Measurements from ENCODE around the gene SPTBN2.
"Not testable (repeated sequence)": the region's sequence is repeated elsewhere in the genome, so short reads cannot be mapped to it uniquely, and the experiment has no call there.

The SPTBN2 gene

DNA sequence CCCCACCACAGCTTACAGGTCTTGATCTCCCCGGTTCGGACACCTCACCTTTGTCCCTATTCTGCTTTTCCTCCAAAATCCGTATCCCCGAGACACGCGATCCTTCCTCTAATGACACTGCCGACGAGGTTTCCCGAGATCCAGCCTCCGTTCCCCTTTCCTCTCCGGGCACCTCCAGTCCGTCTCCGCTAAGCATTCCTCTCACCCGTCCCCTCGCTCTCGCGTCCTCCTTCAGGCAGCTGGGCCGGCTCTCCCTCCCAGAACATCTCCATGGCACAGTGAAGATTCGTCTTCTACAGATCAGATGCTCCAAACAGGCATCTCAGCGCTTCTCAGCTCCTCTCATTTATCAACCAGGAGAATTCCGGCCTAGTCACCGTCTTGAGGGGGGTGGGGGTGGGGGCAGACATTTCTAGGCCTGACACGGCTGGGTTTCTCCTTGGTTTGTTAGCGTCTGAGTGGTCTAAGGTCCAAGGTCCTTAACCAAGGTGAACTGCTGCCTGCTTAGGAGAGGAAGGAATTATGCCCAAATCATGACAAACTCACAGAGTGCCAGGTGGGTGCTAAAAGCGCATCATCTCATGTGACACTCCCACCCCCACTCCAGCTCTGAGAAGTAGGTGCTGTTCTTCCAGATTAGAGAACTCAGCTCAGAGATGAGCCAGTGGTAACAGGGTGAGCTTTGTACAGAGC is at the start of gene SPTBN2:
TSS of gene SPTBN2 (minus strand) at position 524 of the 693 bp plus-strand sequence. CDS start 7,976 bp downstream, outside the sequence.
- DNase-seq = no peak

DNA sequence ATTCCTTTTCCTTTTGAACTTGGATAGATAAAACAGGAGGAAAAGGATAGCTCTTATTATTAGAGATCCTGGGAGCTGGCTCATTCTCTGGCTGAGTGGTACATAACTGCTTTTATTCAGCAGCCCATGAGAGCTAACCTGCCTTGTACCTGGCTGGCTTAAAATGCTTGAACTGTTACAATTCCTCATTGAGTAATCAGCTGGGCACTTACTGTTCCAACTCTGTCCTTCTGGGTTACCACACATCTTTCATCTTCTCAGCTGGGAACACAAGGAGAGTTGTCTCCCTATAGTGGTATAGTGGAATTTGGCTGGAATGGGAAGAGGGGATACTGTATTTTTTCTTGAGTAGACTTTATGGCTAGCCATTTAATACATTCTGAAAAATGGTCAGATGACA is 39.8 kb upstream of the SPTBN2 start:
- DNase-seq = peak; percentile 55

DNA sequence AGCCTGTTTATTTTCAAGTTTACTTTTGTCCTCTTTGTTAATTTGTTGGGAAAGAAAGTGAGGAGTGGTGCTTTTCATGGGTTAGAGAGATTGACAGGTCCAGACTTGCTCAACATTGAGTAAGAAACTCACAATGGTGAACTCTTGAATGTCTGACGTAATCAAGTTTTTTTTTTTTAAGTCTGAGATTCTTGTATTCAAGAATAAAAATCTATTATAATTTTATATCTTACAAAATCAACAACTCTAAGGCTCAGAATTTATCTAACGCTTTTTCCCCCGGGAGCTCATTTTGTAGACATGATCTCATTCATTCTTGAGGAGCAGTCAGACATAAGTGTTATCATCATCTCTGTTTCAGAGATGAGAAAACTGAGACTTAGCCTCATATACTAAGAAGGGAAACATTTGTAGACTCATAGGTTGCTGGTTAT is 39.1 kb upstream of the SPTBN2 start:
- peak; percentile 92 for DNase-seq

DNA sequence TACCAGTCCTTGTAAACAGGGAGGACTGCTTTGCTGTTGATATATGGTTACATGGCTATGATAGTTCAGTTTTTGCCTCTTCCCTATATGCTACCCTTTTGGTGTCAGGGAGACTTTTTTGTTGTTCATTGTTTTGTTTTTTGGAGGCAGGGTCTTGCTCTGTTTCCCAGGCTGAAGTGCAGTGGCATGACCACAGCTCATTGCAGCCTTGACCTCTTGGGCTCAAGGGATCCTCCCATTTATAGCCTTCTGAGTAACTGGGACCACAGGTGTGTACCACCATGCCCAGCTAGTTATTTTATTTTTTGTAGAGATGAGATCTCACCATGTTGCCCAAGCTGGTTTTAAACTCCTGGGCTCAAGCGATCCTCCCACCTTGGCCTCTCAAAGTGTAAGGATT is 38.6 kb upstream of the SPTBN2 start:
- DNase-seq = peak; percentile 53

DNA sequence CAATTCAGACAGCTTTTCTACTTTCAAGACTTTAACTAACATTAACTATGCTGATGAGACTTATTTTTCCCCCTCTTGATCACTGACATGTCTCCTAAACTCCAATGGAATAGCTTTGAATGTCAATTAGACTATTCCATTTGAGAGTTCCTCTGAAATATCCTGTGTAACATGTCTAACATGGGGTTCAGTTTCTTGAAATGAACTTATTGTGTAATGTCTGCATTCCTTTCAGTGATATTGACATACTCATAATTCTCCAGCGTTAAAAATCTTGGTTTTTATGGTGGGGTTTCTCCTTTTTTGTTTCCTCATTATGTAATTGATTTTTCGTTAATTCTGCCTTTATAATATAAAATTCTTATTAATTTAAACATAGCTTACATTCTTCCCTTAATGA is 37.7 kb upstream of the SPTBN2 start:
- DNase-seq = no peak

DNA sequence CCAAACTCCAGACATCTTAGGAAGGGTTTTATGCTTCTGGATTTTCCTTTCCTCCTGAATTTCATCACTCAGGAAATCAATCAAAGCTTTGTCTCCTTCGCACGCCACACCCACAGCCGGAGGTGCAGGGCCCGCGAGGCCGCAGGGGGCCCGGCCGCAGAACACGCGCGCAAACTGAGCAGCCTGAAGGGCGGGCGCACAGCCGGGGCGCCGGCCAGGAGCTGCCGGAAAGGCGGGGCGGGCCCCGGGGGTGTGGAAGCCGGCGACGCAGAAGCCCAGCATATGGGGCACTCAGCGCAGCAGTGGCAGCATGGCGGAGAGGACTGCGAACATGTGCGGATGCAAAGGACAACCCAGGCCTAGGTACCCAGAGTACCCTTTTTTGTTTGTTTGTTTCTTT is 33.1 kb upstream of the SPTBN2 start:
- DNase-seq = no peak

DNA sequence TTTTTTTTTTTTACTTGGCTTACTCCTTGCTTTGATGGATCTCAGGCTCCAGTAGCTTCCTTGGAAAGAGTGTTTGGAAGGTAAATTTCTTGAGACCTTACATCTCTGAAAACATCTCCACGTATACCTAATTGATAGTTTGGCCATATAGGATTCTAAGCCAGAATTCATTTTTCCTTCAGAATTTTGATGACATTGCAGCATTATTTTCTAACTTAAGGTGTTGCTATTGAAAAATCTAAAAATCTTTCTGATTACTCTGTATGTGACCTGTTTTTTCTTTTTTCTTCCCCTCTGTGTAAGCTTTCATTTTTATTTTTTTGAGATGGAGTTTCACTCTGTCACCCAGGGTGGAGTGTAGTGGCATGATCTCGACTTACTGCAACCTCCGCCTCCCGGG is 23.1 kb upstream of the SPTBN2 start:
- no peak for DNase-seq

DNA sequence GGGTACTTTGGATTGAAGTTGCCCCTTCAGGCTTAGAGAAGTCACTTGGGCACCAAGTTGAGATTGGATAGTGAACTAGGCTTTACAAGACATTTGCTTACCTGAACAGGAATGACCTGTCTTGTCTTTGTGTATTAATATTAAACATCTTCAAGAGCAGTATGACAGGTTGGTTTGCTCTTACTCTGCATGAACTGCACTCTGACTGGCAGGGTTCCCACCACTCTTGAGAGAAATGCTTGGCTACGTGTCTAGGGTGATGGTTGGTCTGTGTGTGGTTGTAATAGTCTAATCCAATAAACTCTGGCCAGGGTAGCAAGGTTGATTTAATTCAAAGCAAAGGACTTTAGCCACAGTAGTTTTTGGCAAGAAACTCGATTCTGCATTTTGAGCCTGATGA is 20.1 kb upstream of the SPTBN2 start:
- no peak for DNase-seq

DNA sequence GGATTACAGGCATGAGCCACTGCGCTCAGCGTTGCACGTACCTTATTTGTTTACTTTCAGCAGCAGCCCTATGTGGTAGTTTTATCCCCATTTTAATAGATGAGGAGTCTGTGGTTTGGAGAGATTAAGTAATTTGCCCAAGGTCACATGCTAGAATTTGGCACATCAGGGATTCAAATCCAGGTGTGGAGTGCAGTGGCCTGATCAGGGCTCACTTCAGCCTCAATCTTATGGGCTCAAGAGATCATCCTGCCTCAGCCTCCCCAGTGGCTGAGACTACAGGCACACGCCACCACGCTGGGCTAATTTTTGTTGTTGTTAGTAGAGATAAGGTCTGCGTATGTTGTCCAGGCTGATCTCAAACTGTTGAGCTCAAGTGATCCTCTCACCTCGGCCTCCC is 18.5 kb upstream of the SPTBN2 start:
- DNase-seq = no peak

DNA sequence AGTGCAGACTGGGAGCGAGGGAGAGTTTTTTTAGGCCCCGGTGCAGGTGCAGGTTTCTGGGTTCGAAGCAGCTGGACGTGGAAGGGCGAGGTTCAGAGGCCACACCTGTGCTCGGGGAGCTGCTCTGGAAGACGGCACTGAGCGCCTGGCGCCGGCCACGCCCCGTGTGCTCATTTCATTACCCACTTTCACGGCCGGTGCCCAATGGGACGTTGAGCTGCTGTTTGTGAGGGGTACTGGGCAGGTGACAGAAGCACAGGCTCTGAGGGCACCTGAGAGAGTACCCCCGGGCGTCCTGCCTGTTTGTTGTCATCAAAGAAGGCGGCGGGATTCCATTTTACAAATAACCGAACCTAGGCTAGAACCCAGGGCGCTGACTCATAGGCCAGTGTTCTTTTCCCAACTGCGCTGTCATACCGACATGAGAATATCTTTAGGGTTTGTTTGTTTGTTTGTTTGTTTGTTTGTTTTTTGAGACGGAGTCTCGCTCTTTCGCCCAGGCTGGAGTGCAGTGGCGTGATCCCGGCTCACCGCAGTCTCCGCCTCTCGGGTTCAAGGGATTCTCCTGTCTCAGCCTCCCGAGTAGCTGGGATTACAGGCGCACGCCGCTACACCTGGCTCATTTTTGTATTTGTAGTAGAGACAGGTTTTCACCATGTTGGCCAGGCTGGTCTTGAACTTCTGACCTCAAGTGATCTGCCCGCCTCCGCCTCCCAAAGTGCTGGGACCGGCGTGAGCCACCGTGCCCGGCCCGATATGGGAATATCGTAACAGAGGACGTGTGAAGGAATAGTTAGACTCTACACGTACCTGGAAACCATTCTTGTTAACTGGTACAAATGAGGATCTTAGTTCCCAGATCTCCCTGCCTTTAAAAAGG is 16.6 kb upstream of the SPTBN2 start:
- peak; percentile 17 for DNase-seq

DNA sequence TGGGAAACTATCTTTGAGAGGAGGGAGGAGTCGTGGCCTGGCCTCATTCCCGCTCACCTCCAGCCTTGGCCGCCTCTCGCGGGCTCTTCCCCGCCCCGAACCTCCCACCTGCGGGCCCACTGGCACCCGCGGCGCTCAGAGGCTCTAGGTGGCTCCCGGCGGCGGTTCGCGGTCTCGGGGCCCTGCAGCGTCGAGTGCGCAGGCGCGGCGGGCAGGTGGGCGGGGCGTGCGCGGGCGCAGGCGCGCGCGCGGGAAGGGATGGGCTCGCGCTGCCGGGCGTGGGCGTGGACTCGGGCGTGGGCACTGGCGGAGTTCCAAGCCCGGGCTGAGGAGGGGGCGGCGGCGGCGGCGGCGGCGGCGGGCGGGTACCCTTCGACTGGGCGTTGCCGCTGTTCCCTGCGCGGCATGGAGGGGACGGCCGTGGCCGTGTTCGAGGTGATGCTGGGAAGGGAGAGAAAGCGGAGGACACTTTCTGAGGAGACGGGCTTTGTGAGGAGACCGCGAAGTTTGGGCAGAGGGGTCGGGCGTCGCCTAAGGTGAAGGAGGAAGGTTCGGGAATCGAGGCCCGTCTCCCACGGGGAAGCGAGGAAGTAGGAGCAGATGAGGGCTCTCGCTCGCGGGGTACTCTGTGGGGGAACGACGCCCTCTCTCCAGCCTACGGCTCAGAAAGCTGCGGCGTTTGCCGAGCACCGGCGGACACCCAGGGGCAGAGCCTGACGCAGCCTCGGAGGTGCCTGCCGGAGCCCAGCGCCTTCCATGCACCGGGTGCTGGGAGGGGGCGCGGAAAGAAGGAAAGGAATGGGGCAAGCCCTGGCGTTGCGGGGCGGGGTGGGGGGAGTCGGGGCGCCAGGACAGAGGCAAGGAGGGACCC is 15.7 kb upstream of the SPTBN2 start:
- DNase-seq = peak; percentile 70

DNA sequence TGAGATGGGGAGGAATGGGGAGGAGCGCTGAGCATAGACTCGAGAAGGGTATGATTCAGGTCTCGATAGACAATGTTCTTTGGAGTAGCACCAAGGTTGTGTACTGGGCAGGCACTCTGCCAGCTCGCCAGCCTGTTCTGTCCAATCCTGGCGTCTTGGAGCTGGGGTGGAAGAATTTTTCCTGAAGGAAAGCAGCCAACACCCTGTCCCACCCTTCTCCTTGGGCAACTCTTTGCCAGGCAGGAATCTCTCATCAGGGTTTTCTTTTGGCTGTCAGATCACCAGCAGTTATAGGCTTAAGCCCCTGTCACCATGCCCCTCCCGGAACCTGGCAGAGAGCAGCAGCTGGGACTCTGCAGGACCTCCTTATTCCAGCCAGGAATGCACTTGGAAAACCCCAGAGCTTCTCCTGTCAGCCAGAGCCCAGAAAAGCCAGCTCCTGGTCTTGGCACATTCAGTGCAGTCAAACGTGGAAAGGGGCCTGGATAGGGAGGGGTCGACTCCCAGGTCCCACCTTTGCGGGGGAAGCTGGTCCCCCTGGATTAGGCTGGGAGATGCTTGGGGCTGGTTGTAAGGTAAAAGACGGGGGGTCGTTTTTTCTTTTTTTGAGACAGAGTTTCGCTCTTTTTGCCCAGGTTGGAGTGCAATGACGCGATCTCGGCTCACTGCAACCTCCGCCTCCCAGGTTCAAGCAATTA is 14.4 kb upstream of the SPTBN2 start:
- DNase-seq = peak; percentile 25

DNA sequence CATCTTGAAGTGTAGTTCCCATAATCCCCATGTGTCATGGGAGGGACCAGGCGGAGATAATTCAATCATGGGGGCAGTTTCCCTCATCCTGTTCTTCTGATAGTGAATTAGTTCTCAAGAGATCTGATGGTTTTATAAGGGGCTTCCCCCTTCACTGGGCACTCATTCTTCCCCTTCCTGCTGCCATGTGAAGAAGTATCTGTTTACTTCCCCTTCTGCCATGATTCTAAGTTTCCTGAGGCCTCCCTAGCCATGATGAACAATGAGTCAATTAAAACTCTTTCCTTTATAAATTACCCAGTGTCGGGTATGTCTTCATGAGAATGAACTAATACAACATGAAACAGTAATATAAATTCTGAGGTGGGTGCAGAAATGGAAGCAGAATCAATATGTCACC is 12.1 kb upstream of the SPTBN2 start:
- no peak for DNase-seq

DNA sequence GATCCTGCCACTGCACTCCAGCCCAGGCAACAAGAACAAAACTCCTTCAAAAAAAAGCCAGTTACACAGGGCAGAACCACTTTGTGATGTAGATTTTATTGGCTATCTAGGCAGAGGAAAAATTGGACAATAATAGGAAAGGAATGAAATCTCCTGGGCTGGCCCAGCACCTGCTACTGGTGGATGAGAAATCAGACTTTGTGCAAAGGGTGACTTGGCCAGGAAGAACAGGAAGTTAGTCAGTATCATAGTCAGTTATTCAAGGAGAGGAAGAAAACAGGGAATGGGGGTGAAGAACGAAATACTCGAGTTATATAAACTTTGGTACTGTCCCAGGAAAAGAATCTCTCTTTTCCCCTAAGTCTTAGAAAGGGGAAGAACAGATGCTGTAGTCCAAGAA is 11.0 kb upstream of the SPTBN2 start:
- DNase-seq = peak; percentile 14

DNA sequence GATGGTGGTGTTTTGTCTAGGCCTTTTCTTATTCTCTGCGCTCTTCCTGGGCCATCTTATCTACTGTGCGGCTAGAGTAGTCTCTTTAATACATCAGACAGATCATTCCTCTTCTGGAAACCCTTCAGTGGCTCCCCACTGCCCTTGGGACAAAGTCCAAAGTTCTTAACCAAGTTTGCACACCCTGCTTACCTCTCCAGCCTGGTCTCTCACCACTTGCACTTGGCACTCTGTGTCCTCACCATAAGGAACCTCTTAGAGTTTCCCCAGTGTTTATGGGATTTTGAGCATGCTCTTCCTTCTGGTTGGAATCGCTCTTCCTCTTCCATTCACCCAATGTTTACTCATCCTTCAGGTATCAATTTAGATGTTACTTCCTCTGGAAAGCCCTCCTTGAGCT is 5.2 kb upstream of the SPTBN2 start:
- no peak for DNase-seq

DNA sequence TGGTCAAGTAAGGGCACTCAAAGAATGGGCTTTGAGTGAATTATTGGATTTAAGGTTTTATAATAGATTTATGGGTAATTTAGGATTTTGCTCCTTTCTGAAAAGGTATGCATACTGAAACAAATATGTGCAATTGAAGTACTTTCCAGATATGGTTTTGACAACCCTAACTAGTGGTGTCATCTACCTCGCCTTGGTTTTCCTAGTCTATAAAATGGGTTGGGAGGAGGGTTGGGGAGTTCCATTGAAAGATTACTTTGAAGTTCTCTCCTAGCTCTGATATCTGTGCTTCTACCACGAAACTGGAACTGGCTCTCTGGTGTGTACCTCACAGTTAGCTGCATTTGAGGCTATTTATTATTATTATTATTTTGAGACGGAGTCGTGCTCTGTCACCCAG is 431 bp upstream of the SPTBN2 start:
- no peak for DNase-seq

DNA sequence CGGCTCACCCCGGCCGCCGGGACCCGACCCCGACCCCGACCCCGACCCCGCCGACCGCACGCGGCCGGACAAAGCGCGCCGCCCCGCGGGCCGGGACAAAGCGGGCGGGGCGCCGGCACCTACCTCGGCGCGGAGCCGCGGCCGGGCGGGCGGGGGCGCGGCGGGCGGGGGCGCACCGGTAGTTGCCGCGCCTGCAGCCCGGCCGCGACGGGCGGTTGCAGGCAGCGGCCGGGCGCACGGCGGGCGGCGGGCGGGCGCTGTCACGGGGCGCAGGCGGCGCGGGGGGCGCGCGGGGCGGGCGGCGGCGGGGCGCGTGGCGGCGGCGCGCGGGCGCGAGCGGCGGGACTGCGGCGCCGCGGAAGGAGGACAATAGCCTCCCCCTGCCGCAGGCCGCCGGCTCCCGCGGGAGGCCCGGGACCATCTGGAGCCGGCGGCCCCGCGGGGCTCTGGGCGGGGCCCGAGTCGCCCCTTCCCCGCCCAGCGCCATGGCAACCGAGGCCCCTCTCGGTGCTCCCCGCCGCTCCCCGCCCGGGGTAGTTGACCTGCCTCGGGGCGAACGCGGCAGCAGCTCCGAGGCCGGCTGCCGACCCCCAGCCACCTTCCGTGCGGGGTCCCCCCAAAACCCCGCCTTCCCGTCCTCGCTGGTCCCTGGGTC is 851 bp downstream of the SPTBN2 start:
- no peak for DNase-seq

DNA sequence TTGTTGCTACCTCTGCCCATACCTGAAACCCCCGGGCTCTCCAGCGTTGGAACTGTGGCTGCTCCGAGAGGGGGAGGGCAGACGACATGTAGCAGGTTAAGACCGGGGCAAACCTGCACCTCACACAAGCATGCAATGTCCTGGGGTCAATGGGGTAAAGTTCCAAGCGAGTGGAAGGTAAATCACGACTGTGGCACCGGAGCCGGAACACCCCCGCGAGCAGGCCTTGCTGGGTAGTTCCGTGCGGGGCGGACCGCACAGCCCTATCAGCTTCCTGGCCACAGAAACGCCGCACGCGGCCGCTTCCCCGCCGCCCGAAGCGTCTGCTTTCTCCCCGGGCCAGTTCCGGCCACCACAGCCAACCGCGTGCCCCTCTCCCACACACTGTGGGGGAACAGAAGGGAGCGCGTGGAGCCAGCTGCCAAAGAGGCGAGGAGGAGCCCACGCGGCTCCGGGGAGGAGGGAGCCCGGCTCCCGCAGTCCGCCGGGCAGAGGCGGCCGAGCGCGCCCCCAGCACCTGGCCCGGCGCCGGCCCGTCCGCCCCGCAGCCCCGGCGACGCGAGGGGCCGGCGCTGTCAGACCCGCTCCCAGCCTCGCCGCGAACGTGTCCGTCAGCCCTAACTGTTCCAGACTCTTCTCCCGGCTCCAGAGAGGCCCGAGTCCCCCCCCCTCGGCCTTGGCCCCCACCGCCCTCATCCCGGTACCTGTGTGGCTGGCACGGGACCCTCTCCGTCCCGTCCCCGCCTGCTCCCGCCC is 1.6 kb downstream of the SPTBN2 start:
- DNase-seq = no peak

DNA sequence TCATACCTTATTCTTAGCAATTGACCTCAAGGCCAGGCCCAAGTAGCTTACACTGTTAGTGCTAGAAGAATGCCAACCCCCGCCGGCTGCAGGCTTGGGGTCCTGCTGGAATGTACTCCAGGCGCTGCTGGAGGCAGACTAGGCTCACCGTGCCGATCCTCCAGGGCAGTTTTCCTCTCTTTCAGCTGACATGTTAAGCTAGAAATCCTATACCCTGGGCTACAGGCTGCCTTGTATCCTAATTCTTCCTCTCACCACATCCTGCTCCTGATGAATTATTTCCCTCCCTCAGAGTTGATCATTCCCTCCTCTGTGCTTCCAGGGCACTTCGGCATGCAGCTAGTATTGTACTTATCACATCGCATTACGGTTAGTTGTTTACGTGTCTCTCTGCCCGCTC is 3.4 kb downstream of the SPTBN2 start:
- DNase-seq = no peak

DNA sequence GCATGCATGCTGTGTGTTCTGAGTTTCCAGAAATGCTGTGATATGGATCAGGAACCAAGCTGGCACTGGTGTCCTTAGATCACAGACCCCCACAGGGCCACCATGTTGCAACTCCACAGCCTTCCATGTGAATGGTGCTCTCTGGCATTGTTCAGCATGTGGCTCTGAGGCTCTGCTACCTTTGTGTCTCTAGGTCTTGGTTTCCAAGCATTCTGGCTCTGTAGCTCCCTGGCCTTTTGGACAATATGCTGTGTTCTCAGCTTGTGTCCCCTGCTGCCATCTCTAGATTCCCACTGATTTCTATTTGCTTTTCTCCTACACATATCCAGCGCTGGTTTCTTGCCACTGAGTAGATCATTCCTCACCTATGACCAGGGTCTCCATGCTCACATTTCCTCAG is 3.9 kb downstream of the SPTBN2 start:
- no peak for DNase-seq

DNA sequence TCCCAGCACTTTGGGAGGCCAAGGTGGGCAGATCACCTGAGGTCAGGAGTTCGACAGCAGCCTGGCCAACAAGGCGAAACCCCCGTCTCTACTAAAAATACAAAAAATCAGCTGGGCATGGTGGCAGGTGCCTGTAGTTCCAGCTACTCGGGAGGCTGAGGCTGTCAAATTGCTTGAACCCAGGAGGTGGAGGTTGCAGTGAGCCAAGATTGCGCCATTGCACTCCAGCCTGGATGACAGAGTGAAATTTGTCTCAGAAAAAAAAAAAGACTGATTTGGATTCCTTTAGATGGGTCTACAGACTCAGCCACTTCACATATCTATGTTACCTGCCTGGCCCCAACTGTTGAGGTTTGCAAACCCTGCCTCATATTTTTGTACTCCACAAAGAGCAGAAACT is 4.8 kb downstream of the SPTBN2 start:
- DNase-seq = not testable (repeated sequence)
